Suppressor macrophage treated with lipopolysaccharide for 1 hour (primary cell): Measurements from ENCODE around the gene ENDOV.
A peak's percentile ranks its signal among the peaks of the same experiment; 100 is the strongest.
"Not testable (repeated sequence)": the region's sequence is repeated elsewhere in the genome, so short reads cannot be mapped to it uniquely, and the experiment has no call there.

Source experiments
- DNase-seq, 3 donors: peaks; one replicate each; pipeline ENCODE4 v3.0.0-alpha.2; 2020 to 2022

Gene ENDOV

GRCh38 chr17:80389011-80389995 is 25.7 kb upstream of the ENDOV start:
- no peak for DNase-seq

- DNase-seq: no peak
These were observed 21.6 kb upstream of the ENDOV start for GRCh38 chr17:80393241-80393890.

DNA sequence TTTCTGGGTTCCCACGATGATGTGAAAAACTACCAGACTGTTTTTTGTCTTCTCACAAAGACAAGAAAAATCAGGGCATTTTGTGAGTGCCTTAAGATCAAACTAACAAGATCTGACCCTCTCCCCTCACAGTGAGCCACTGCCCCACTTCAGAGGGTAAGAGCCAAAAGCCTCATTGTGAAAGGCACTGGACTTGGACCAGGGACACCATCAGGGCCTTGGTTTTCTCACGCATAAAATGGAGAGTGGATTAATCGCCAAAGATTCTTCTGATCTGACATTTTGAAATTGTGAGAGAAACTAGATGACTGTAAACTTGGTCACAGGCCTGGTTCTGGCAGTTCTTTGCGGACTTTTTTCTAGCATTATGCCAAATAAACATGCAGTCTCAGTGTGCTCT is 21.0 kb upstream of the ENDOV start:
- no peak for DNase-seq

DNA sequence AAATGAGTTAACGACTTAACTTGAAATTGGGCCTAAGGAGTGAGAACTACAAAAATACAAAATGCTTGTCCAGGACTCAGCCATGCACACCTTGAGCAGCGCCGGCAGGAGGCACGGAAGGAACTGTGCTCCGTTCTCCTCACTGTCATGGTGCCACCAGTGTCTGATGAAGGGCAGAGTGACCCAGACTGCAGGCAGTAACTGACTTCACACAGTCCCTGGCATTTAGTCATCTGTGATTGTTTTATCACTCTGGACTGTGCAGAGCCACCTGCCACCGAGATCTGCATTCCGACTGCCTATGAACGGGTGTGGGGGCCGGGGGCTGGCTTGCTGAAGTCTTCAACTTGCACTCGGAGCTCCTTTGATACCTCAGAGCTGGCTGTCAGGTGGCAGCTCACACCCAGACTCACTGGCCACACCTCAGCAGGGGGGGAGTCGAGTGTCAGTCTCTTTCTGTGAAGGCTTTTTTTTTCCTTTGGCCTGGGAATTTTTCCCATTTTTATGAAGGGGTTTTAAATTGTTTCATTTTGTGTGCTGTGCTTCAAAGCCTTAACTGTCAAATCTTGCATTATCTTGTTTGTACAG is 20.2 kb upstream of the ENDOV start:
- no peak for DNase-seq

- DNase-seq: peak in 2 of 3 donors; percentile 13 to 24
These were observed 19.4 kb upstream of the ENDOV start for GRCh38 chr17:80395402-80396151.

GRCh38 chr17:80396157-80397033 is 18.6 kb upstream of the ENDOV start:
- DNase-seq: no peak

- DNase-seq: no peak
These were observed 18.0 kb upstream of the ENDOV start for GRCh38 chr17:80397034-80397387.

- DNase-seq: no peak
These were observed 17.3 kb upstream of the ENDOV start for GRCh38 chr17:80397686-80398085.

GRCh38 chr17:80401086-80401485 is 13.9 kb upstream of the ENDOV start:
- not testable (repeated sequence) for DNase-seq

DNA sequence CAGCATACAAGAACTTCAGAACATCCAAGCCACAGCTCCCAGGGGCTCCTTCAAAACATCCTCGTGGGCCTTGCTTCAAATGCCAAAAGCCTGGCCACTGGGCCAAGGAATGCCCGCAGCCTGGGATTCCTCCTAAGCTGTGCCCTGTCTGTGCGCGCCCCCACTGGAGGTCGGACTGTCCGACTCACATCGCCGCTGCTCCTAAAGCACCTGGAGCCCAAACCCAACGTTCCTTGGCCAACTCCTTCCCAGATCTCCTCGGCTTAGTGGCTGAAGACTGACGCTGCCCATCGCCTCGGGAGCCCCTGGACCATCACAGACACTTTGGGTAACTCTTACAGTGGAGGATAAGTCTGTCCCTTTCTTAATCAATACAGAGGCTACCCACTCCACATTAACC is 12.9 kb upstream of the ENDOV start:
- DNase-seq: not testable (repeated sequence)

GRCh38 chr17:80402959-80403358 is 12.0 kb upstream of the ENDOV start:
- no peak for DNase-seq

GRCh38 chr17:80406146-80406545 is 8.8 kb upstream of the ENDOV start:
- no peak for DNase-seq

- DNase-seq: not testable (repeated sequence)
These were observed 7.0 kb upstream of the ENDOV start for GRCh38 chr17:80407917-80408316.

GRCh38 chr17:80408872-80409271 is 6.1 kb upstream of the ENDOV start:
- DNase-seq: peak; percentile 40 to 64 (median 46)

- DNase-seq: no peak
These were observed 5.3 kb upstream of the ENDOV start for GRCh38 chr17:80409626-80410025.

- not testable (repeated sequence) for DNase-seq
These were observed 4.4 kb upstream of the ENDOV start for GRCh38 chr17:80410441-80411087.

DNA sequence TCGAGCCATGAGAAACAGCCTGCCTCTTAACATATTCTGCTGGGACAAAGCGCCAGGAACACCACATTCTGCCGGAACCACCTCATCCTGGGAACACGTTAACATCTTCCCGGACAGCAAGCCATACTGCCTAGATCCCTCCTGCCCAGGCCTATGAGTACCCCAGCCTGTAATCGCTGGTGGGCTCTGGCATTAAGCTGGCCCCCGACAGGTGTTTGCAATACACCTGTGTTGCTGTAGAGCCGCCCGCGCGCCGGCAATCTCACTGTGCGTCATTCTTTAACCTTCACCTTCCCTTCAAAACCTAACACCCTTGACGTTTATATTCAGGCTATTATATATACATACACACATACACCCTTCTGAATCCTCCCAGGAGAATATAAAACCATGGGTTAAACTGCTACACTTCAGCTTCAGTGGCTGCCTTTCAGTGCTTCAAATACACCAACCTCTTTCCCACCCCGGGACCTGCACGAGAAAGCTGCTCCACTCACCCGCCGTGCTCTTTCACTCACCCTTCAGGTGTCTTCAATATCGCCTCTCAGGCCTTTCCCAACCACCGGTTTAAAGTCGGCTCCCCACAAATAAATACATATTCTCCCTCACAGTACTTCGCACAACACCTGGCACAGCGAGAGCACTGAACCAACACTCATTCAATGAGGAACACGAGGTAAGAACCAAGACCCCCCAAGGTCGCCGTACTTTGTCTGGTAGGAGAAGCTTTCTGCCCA is 1.0 kb upstream of the ENDOV start:
- DNase-seq: no peak

GRCh38 chr17:80414508-80414802 is 512 bp upstream of the ENDOV start:
- no peak for DNase-seq

DNA sequence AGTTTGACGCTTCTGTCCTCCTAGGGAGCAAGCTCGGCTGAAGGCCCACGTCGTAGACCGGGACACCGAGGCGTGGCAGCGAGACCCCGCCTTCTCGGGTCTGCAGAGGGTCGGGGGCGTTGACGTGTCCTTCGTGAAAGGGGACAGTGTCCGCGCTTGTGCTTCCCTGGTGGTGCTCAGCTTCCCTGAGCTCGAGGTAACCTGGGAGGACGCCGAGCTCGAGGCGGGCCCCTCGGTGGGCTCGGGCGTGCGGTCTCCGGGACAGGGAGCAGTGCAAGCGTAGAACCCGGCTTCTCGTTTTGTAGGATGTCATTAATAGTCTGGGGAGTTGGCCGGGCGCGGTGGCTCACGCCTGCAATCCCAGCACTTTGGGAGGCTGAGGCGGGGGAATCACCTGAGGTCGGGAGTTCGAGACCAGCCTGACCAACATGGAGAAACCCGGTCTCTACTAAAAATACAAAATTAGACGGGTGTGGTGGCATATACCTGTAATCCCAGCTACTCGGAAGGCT is 715 bp downstream of the ENDOV start:
- no peak for DNase-seq

GRCh38 chr17:80416260-80416939 is 1.4 kb downstream of the ENDOV start:
- DNase-seq: no peak
